Gastroesophageal sphincter (tissue), 4 donors: ENCODE measurements around the gene STYK1. TPM values are rescaled to one million over a fixed set of nuclear protein-coding genes. Genes with fewer than 3 reads are reported as not detected.

Experiments used
- ATAC-seq: fragments of 150-250 bp; one replicate; pipeline ENCODE4 v1.9.1; 2016; ENCODE audit warnings: mild to moderate bottlenecking, moderate library complexity
- H3K27ac ChIP-seq, 4 donors: fragments of 200-600 bp; sonication (generic) in 3 of 4; 1 replicate in 3 of 4; 2 replicates in 1 of 4; pipeline ENCODE4 v1.5.1; 2016 to 2019
- H3K27me3 ChIP-seq: fragments of 200-600 bp; sonication (generic); one replicate; pipeline ENCODE4 v1.5.1; 2019
- H3K36me3 ChIP-seq, 2 donors: fragments of 200-600 bp; sonication (generic); one replicate each; pipeline ENCODE4 v1.5.1; 2019; ENCODE audit warnings: control low read depth in 1 of 2
- H3K4me1 ChIP-seq, 3 donors: fragments of 200-600 bp; sonication (generic); 1 replicate in 2 of 3; 2 replicates in 1 of 3; pipeline ENCODE4 v1.5.1; 2016 to 2019; ENCODE audit warnings: control low read depth in 2 of 3
- H3K4me3 ChIP-seq, 2 donors: fragments of 200-600 bp; sonication (generic); one replicate each; pipeline ENCODE4 v1.5.1; 2019; ENCODE audit warnings: mild to moderate bottlenecking in 1 of 2, moderate library complexity in 1 of 2
- H3K9me3 ChIP-seq, 3 donors: fragments of 200-600 bp; sonication (generic); one replicate each; pipeline ENCODE4 v1.5.1; 2017 to 2019; ENCODE audit warnings: control low read depth in 2 of 3
- CTCF ChIP-seq, 4 experiments: fragments of 200-600 bp in 2 of 4; fragments of 450-650 bp in 2 of 4; sonication (generic) in 1 of 4; IDR thresholded peaks; one replicate each; pipeline ENCODE4 v1.5.1; 2017 to 2019; ENCODE audit warnings: antibody characterized with exemption in 4 of 4, mild to moderate bottlenecking in 2 of 4, moderate library complexity in 2 of 4
- EP300 ChIP-seq: sonication (generic); formaldehyde crosslinking; IDR thresholded peaks from one replicate; pipeline ENCODE4 v1.6.1; 2017; ENCODE audit warnings: antibody characterized with exemption, mild to moderate bottlenecking
- POLR2A ChIP-seq, 2 donors: fragments of 450-650 bp; IDR thresholded peaks; one replicate each; pipeline ENCODE4 v1.6.1; 2017; ENCODE audit warnings: antibody characterized with exemption in 2 of 2, mild to moderate bottlenecking in 2 of 2, moderate library complexity in 1 of 2
- POLR2AphosphoS5 ChIP-seq: sonication (generic); formaldehyde crosslinking; IDR thresholded peaks from one replicate; pipeline ENCODE4 v1.6.1; 2017; ENCODE audit warnings: antibody characterized with exemption
- WGBS, 2 donors: methylation state at CpG; one replicate each; pipeline ENCODE4 v1.1.5; 2018; ENCODE audit warnings: low coverage in 1 of 2; 5-methylcytosine and 5-hydroxymethylcytosine counted together
- total RNA-seq, 4 donors: library from RNA; depleted of rRNA; stranded (reverse); fragments of >200 nt; gene quantifications; one replicate each; pipeline ENCODE4 v1.1.0, GENCODE V29; 2016

STYK1 gene
- total RNA-seq, 4 donors from 2014 or later, result 0.40 to 0.77 (median 0.62) TPM; not detected in 1

DNA sequence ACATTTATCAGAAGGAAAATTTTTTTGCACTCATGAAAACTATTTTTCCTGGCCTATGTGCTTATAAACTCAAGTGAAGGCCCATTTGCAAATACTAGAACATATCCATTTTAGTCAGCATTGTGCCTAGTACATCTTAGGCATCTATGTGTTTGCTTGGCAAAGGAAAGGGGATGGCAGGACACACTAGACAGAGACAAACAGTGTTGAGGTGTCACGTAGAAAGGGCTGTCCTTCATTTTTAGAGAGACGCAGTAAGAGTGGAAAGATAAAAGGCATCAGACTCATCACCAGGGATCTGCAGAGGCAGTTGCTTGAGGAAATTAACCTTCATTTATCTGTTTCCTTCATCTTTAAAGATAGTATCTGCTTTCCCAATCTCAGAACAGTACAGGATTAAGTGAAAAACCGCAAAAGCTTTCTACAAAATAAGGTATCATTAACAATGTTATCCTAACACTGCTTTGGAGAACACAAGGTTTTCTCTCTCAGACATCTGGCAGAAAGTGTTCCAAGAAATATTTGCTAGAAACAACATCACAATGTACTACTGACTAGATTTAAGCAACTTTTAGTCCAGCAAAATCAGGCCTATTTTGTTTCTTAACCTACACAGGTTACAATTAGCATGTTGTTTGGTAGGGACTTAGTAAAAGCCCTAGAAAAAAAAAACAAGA lies 47.3 kb upstream of the STYK1 start:
- H3K4me3 ChIP-seq, result peak overlapping the region; percentile 48 to 91
- TF ChIP-seq CTCF (IDR thresholded peaks at IDR 0.05), result no peak
- TF ChIP-seq POLR2AphosphoS5, result peak; percentile 22
- peaks cover 0 to under 1% of the 10 kb centered on the region in 2 donors for H3K36me3 ChIP-seq
- no peaks in the 10 kb centered on the region for H3K27me3 ChIP-seq
- H3K4me1 ChIP-seq, result peaks cover 4 to 61% (median 33%) of the 10 kb centered on the region in 3 donors
- peak overlapping the region; percentile 88 to 99 (median 98) for H3K27ac ChIP-seq
- no peak for ATAC-seq
- no peaks in the 10 kb centered on the region for H3K9me3 ChIP-seq
- 23 to 30% methylated on average over 3 of the region's 3 CpGs for WGBS, 2 donors

- H3K27ac ChIP-seq, result peak overlapping the region in 3 of 4 donors; percentile 28 to 99 (median 99)
- 49 to 76% methylated on average over 4 of the region's 4 CpGs for WGBS, 2 donors
- ATAC-seq, result no peak
- peaks cover 4 to 69% (median 33%) of the 10 kb centered on the region in 3 donors for H3K4me1 ChIP-seq
- peaks cover 0 to 17% of the 10 kb centered on the region in 2 donors for H3K36me3 ChIP-seq
- H3K27me3 ChIP-seq, result no peaks in the 10 kb centered on the region
- H3K4me3 ChIP-seq, result no peak overlapping the region
- H3K9me3 ChIP-seq, result no peaks in the 10 kb centered on the region
- TF ChIP-seq EP300, result no peak
- TF ChIP-seq POLR2A (IDR thresholded peaks at IDR 0.05), result no peak
- no peak for TF ChIP-seq POLR2AphosphoS5
- TF ChIP-seq CTCF (IDR thresholded peaks at IDR 0.05), result no peak
These were observed 45.6 kb upstream of the STYK1 start for GRCh38 chr12:10719482-10719881.

- peak overlapping the region; percentile 59 to 99 (median 86) for H3K27ac ChIP-seq
- peaks cover 0 to 28% of the 10 kb centered on the region in 2 donors for H3K36me3 ChIP-seq
- TF ChIP-seq CTCF (IDR thresholded peaks at IDR 0.05), result no peak
- peak; percentile 51 for TF ChIP-seq POLR2AphosphoS5
- no peak for ATAC-seq
- no peaks in the 10 kb centered on the region for H3K9me3 ChIP-seq
- 26 to 59% methylated on average over 3 to 4 of the region's 4 CpGs for WGBS, 2 donors
- no peaks in the 10 kb centered on the region for H3K27me3 ChIP-seq
- H3K4me3 ChIP-seq, result peak overlapping the region in 1 of 2 donors; percentile 20
- H3K4me1 ChIP-seq, result peaks cover 4 to 61% (median 33%) of the 10 kb centered on the region in 3 donors
These were observed 44.5 kb upstream of the STYK1 start for GRCh38 chr12:10718279-10718821.

DNA sequence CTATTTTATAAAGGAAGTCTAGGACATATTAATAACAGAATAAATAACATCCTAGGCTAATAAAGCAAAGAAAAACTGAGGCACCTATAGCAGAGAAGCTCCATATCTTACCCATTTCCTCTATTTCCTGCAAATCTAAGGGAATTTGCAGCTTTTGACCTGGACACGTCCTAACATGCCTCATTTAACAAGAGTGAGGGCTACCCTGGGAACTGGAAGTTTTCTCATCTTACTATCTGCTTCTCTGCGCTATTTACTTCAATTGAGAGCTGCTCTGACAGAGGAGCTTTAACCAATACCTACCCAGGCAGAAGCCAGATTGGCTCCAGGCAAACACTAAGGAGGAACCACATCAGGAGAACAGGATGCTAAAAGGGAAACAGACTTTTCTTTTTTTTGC lies 43.6 kb upstream of the STYK1 start:
- no peaks in the 10 kb centered on the region for H3K27me3 ChIP-seq
- no peak for ATAC-seq
- peak overlapping the region; percentile 65 to 99 (median 86) for H3K27ac ChIP-seq
- 28 to 50% methylated on average over 2 of the region's 2 CpGs for WGBS, 2 donors
- peaks cover 0 to 38% of the 10 kb centered on the region in 2 donors for H3K36me3 ChIP-seq
- no peak overlapping the region for H3K4me3 ChIP-seq
- H3K4me1 ChIP-seq, result peaks cover 4 to 61% (median 33%) of the 10 kb centered on the region in 3 donors
- no peaks in the 10 kb centered on the region for H3K9me3 ChIP-seq
- no peak for TF ChIP-seq POLR2AphosphoS5
- no peak for TF ChIP-seq EP300
- TF ChIP-seq POLR2A (IDR thresholded peaks at IDR 0.05), result no peak
- no peak for TF ChIP-seq CTCF (IDR thresholded peaks at IDR 0.05)
